ENCODE results near the gene PSMC4.

- TF ChIP-seq CTCF (IDR thresholded peaks at IDR 0.05; ENCODE audit: low read depth, low read length) (no peak), EZH2phosphoT487 (IDR thresholded peaks at IDR 0.05; ENCODE audit: low read depth) (no peak)
Measured at GRCh38 chr19:39986643-39987042, 15.7 kb downstream of the PSMC4 start.
